T-helper 2 cell treated with Interferon-gamma antibody and Interleukin-4, amounts not matched to agents 100 ng/mL and 5 ng/mL, for 36 hours (primary cell): ENCODE measurements around the gene APBA2. TPM values are rescaled to one million over a fixed set of nuclear protein-coding genes. Genes with fewer than 3 reads are reported as not detected.

Experiments
- intact Hi-C: fragments of 100-400 bp; cut with micrococcal nuclease; formaldehyde crosslinking; loops from one replicate; pipeline ENCODE4 v1.15.1; 2023
- total RNA-seq: library from RNA; stranded (reverse); gene quantifications from 2 replicates; pipeline ENCODE4 v1.2.3, GENCODE V29; 2022

Gene APBA2
- total RNA-seq, 1 donor from 2014 or later: 8.1 TPM

DNA sequence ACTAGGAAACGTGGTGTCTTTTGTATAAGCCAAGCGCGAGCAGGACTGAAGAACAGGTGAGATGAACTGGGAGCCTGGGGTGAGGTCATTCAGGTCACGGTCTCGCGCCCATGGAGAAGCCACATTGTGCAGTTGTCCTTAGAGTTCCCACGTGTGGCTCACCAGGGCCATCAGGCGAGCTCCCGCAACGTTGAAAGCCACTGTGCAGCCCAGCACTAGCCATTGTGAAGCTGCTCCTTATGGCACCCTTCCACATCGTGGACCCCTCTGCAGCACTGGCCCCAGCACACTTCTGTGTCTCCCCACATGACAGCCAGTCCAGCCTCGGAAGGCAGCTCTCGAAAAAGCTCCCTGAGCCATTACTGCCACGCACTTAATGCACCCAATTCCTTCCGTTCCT lies 7.6 kb upstream of the APBA2 start:
- intact Hi-C loops: no loop called here

DNA sequence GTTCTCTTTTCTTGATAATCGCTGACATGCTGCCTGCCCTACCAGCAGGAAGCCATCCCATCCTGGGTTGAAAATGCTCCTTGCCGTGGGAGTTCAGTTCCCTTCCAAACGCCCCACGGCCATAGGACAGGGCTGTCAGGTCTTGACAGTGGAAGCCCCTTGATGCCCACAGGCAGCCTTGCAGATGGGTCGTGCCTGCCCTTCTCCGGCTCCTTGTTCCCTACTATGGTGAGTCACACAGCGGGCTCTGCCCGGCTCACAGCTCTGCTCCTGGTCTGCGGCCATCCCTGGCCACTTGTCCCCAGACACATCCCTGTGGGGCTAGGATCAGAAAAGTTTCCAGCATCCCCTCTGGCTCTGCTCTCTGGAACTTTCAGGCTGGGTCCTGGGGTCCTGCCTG lies 6.2 kb upstream of the APBA2 start:
- intact Hi-C loops: no loop called here

DNA sequence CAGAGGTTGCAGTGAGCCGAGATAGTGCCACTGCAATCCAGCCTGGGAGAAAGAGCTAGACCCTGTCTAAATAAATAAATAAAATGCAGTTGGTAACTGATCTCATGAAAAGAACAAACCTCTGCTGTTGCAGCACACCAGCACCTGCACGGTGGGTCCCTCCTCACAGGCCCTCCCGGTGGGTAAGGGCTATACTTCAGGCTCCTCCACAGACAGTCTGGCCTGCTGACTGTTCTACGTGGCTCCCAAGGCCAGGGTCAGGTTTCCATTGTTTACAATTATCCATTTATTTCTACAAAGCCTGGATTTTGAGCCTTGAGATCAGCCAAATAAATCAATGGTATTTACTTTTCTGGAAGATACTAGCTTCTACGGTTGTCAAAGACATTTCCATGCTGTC lies 5.1 kb upstream of the APBA2 start:
- intact Hi-C loops: no loop called here

DNA sequence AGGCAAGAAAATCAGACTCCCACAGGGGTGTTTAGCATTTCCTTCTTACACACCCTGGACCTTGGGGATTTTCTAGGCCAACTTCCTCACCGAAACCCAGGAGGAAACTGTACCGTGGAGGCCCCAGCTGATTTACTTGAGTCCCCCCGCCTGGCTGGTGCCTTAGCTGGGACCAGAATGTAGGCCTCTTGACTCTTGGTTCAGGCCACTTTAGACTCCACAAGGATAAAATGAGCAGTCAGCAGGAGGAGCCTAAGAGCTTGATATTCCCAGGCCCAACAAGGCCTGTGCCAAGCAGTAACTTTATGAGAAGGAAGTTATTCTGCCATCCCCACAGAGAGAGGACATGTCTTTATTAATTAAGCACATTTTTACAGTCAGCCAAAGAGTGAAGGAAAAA lies 4.6 kb upstream of the APBA2 start:
- intact Hi-C loops: no loop called here

DNA sequence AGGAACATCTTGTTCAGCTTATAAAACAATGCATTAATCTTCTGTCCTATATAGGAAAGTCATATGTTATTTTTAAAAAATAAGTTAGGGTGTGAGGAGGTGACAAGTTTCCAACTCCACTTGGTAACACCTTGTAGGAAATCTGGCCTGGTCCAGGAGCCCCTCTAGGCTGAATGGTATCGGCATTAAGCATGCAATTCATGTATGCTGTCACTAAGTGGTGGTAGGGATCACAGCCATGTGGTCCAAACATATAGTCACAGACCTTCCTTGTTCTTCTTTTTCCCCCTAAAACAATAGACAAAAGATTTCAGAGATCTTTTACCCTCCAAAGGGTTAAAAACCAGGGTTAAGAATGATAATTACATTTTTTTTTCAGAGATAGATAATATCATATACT lies 4.2 kb upstream of the APBA2 start:
- intact Hi-C loops: no loop called here

DNA sequence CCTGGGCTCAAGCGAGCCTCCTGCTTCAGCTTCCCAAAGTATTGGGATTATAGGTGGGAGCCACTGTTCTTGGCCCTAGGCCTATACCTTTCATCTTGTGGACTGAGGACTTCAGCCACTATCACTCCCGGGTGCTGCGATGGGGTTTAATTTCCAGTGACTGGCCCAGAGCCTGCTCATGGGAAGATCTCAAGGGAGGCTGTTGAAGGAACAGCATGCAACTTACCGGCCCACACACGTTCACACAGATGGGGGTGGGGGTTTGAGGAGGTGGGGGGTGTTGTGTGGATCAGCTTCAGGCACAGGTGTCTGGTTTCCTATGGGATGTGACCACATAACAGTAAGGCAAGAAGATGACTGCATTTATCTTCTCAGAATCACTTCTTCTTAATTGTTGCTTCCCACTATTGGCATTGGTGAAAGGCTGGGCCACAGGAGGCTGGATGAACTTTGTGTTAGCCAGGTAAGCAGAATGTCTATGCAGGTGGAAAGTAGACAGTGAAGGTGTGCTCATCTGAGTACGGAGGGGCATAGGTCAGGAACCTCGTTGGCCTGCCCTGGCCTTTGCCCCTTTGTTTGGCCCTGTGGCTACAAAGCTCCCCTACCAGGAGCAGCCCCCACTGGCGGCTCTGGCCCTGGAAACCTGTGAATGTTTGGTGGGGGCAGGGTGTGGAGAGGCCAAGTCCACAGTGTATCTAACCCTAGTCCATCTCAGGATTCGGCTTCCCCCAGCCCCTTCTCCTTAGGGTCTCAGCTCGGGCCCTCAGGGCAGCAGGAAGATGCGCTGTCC lies 1.4 kb upstream of the APBA2 start:
- intact Hi-C loops: no loop called here

DNA sequence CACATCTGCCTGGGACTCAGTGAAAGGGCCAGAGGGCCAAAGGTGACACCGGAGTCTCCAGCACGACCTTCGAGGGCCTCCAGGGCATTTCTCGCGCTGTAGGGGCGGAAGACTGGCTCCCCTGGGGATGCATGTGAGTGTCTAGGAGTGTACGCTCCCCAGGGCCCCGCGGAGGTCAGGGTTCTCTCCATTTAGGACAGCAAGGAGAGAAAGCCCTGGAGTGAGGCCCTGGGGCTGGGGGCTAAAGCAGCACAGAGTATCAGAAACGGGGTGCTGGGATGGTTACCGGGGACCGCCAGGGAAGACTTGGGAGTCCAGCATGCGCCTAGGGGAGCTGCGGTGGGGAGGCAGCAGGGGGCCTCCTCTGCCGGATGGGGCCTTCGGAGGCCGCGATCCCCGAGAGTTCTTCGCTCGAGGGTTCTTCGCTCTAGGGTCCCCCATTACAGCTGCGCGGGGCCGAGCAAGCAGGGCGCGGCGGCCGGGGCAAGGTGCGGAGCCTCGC lies 595 bp upstream of the APBA2 start:
- intact Hi-C loops: no loop called here

DNA sequence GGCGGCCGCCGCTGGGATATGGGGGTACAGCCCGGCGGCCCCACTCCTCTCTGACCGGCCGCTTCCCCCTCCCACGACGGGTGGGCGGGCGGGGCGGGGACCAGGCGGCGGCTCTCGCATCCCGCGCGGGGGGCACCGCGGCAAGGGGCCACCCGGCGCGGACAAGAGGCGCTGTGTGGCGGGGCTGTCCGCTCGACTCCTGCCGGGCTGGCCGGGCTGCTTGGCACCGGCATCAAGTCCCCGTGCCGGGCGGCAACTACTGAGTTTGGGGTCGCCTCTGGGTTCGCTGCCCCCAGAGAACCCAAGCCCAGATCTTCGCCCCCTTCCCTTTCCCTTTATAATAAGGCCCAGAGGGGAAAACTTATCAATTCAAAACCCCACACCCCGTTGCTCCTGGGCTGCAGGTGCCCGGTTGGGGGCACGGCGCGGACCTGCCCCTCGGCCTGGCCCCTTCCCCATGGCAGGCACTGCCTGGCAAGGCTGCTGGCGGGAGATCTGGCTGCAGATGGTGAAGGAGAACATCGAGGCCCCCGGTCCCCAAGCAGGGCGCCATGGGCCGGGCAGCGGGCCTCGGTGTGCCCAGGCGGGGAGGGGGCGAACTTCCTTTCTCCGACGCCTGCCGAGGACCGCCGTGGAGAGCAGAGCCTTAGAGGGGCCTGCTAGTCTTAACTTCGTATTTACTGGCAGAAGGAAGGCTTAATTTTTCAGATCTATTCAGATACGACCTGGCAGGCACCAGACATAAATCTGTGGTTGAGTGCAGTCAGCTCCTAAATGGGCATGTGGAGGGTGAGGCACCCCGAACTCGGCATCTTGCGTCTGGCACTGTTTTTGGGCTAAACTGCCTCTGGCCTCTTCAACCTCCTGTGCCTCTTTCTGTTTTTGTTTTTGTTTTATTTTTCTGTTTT lies 911 bp downstream of the APBA2 start:
- intact Hi-C loops: no loop called here

DNA sequence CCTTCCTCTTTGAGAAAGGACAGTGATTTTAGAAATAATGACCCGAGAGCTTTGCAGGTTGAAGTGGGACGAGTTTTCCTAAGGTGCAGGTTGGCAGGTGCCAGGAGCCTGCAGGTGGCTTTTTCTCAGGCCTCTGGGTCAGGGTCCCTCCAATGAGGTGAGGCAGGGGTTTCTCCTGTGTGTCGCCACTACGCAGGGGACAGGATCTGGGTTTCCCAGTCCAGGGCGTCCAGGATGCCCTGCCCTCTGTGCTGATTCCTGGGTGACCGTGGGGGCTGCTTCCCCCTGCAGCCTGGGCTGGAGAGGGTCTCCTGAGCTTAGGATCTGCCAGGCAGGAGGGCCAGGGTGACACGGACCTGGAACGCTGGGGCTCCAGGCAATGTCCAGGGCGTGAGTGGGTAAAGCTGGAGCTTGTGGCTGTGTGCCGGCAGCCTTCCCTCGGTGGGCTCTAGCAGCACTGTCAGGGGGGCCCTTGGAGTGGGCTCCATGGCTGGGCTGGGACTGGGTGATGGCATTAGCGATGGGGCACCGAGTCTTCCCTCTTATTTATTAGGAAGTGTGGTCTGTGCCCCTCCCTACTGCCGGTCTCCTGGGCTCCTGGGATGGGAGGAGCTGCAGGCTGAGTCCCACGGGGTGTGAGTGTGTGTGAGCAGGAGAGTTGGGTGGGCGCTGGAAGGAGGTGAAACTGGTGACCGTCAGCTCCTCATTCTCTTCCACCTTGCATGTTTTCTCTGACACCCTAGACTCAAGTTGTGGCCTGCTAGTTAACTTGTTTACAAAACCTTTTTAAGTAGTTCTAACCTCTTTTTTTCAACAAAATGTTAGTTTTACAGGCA lies 1.8 kb downstream of the APBA2 start:
- intact Hi-C loops: no loop called here

DNA sequence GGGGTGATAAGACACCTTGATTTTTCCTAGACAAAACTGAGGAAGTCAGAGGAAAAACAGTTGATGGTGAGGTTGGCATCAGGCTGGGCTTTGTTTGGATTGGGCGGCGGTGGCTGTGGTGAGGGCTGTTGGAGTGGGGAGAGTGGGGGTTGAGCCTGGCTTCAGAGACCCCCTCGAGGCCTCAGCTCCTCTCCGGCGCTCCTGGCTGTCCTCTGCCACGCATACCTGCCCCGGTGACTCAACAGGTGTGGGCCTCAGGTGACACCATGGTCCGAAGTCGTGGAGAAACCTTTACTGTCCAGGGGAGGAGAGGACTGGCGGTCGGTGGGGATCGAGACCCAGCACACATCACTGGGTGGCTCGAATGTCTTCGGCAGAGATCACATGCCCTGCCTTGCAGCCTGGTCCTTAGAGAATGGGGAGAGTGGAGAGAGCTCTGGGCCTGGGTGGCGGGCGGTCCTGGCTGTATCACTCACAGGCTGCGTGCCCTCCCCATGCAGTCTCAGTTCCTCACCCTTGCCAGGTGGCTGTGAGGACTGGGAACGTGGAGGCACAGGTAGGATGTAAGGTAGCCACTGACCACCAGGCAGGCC lies 2.6 kb downstream of the APBA2 start:
- intact Hi-C loops: no loop called here

DNA sequence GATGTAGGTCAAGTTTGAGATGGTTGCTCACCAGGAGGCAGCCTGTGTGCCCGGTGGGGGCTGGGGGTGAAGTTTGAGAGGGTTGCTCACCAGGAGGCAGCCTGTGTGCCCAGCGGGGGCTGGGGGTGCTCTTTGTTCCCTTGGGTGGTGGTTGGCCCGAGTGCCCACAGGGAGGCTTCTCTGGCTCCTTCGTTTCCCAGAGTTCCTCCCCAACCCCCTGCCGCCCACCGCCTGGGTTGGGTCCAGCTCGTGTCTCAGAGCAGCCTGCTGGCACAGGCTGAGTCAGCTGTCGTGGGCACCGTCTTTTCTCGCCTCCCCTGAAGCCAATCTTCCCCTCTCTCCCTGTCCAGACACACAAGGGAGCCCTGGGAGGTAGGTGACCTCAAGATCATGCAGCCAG lies 3.1 kb downstream of the APBA2 start:
- intact Hi-C loops: no loop called here

DNA sequence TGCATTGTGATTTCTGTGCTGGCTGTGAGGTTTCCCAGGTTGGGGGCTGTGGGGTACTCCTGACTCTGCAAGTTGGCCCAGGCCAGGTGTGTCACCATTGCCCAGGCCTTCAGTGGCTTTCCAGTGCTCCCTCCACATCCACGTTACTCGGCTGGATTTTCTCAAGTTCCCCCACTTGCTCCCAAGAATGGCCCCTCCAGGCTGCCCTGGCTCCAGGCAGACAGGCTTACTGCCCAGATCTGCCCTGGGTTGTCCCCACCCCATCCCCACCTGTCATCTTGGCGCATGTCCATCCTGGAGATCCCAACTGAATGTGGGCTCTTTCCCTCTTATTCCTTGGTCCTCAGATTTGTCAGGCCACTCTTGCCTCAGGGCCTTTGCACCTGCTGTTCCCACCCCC lies 3.6 kb downstream of the APBA2 start:
- intact Hi-C loops: no loop called here

DNA sequence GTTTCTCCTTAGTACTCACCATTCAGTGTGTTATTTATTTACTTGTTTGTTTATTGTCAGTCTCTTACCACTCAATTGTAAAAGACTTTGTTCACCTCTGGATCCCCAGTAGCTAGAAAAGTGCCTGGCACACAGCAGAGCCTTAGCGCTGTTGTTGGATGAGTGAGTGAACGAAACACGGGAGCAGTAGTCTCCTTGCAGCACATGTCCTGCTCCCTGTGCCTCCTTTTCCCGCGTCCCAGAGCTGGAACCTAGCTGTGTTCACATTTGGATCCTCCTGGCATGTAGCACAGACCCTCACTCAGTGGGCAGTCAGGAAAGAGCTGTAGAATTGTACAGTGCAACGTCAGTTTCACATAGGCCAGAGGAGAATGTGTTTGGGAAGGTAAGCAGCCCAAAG lies 4.1 kb downstream of the APBA2 start:
- intact Hi-C loops: loop anchor here (2.0 kb wide), 1 partner anchor 85 kb away; no protein-coding TSS in a partner anchor

DNA sequence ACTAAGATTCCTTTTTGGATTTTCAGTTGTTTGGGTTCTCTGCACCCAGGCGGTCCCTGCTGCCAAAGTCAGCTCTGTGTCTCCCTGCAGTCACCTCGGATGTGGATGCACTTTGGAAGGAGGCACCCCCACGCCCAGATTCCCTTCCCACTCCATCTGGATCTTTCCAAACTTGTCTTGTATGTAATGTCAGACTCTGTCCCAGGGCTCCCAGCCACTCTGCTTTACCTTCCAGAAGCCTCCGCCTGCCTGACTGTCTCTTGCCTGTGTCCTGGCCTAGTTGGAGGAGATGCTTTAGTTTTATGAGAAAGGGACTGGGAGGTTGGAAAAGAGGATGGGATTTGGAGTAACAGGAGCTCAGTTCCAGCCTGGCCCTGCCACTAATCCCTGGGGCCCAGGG lies 4.5 kb downstream of the APBA2 start:
- intact Hi-C loops: loop anchor here (2.0 kb wide), 1 partner anchor 85 kb away; no protein-coding TSS in a partner anchor

DNA sequence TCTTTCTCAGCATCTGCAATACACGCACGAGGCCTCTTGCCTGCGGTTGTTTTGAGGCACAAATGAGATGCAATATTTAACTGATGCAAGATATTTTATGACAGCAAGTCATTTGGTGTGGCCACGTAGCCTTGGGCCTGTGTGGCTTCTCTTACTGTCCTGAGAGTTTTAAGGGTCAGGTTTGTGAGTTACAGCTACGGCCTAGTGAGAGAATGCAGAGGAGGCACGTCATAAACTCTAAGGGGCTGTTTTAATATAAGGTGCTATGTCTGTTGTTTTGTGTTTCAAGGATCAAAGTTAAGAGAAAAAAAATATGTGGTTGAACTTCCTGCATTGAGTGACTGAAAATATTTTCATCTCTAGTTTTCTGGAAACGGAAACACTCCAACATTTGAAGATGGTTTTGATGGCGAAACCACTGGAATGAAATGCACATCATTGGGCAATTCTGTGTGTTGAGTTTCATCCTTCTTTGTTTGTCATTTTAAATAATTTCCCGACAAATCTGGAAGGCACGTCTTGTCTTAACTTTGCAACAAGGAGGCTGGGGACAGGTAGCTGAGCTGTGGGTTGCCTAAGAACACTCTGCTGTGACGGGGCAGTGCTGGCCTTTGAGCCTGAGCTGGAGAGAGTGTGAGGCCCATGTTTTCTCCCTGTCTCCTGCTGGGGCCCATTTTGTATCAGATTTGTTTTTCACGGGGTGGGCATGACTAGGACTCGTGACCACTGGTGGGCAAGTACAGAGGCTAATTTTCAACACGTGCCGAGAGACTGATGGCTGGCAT lies 5.1 kb downstream of the APBA2 start:
- intact Hi-C loops: loop anchor here (2.0 kb wide), 1 partner anchor 84 kb away; no protein-coding TSS in a partner anchor

DNA sequence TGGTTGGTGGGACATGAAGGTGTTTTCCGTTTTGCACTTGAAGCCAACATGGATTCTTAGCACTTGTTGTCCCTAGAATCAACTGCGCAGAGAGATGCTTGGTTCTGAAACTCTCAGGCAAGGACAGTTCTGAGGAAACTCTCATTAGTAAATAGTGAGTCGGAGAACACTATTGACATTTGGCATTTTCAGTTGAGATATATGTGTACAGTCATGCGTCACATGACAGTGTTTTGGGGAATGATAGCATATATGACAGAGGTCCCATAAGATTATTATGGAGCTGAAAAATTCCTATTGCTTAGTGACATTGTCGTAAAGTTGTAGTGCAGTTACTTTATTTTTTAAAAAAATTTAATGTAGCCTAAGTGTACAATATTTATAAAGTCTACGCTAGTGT lies 5.8 kb downstream of the APBA2 start:
- intact Hi-C loops: loop anchor here (2.0 kb wide), 1 partner anchor 83 kb away; no protein-coding TSS in a partner anchor

DNA sequence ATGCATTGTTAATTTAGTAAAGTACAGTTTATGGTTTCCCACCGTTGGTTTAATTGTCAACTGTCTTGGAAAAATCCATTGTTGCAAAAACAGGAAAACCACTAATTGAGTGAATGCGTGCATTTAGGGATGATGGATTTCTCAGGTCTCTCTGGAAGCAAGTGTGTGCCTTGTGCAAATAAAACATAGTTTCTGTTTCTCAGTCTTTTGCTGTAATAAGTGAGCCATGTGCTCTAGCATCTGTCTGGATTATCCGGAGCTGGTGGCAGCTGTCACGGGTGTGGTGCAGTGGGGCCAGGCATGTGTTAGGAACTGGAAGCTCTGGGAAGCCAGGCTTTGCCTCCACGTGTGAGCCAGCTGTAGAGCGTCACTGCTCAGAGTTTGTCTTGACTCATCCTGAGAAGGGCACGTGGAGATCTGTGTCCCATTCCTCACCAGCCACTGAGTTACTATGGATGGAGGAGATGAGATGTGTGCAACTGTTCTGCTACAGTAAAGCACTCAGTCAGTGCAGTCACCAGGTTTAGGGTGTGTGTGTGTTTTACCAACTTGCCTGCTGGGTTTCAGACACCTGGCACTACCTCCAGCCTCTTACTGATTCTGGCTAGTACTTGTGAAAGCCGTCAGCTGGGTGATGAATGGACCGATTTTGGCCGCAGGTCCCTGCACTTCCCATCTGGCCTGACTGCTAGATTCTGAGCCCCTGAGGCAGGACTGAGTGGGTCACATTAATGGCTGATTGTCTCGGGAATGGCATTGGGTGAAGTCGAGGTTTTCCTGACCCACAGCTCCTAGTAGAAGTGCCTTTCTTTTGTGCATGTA lies 7.2 kb downstream of the APBA2 start:
- intact Hi-C loops: no loop called here

DNA sequence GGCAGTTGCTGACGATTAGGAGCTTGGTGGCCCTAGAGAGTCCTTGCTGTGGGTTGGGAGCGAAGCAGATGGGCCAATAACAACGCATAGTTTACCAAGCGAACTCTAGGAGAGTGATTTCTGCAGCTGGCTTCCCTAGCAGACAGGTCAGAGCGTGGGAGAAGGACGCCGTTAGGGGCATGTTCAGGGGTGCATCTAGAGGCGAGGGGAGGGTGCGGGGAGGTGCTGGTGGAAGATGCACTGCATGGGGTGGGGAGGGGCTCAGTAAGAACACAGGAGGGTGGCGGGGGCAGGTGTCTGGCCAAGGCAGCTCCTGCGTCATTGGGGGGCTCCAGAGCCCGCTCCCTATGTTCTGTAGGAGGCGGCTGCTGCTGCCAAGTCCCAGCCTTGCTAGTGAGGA lies 8.9 kb downstream of the APBA2 start:
- intact Hi-C loops: no loop called here

DNA sequence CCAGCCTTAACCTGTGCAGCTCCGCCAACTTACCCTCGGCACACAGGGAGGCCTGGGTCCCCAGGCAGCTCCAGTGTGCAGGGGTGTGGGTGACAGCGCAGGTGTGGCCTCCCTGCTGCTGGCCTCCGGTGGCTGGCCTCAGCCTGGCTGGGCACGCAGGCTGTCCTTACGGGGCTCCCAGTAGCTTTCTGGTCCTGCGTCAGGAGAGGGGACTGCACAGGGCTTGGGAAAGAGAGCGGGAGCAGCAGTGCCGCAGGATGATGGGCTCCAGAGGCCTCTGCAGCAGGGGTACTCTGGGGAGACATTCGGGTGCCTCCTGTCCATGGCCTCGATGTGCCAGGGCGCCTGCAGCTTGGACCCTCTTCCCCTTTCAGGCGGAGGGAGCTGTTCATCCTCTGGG lies 9.4 kb downstream of the APBA2 start:
- intact Hi-C loops: no loop called here
